Esophagus squamous epithelium (tissue), 5 donors: ENCODE measurements around the gene REC114. TPM values are rescaled to one million over a fixed set of nuclear protein-coding genes. Genes with fewer than 3 reads are reported as not detected.

Source experiments
- DNase-seq: peaks from one replicate; lab custom pipeline; 2025; lab: John Stamatoyannopoulos, UW
- H3K27ac ChIP-seq, 4 donors: fragments of 200-600 bp; sonication (generic); one replicate each; pipeline ENCODE4 v1.5.1; 2016 to 2019; ENCODE audit warnings: mild to moderate bottlenecking in 1 of 4
- H3K27me3 ChIP-seq, 4 donors: fragments of 200-600 bp; sonication (generic); 1 replicate in 3 of 4; 2 replicates in 1 of 4; pipeline versions ENCODE4 v1.5.1 to v1.6.0; 2017 to 2021; ENCODE audit warnings: antibody characterized with exemption in 1 of 4
- H3K36me3 ChIP-seq, 3 donors: fragments of 200-600 bp; sonication (generic); one replicate each; pipeline ENCODE4 v1.5.1; 2016 to 2019
- H3K4me1 ChIP-seq, 3 donors: fragments of 200-600 bp; sonication (generic); one replicate each; pipeline ENCODE4 v1.5.1; 2017 to 2019
- H3K4me3 ChIP-seq, 4 donors: fragments of 200-600 bp; sonication (generic); 1 replicate in 3 of 4; 2 replicates in 1 of 4; pipeline ENCODE4 v1.5.1; 2016 to 2019; ENCODE audit warnings: mild to moderate bottlenecking in 2 of 4, moderate library complexity in 1 of 4
- H3K9me3 ChIP-seq, 3 donors: fragments of 200-600 bp; sonication (generic); one replicate each; pipeline ENCODE4 v1.5.1; 2016 to 2019
- CTCF ChIP-seq, 6 experiments: fragments of 450-650 bp in 4 of 6; fragments of 200-600 bp in 2 of 6; sonication (generic) in 2 of 6; IDR thresholded peaks; one replicate each; pipeline ENCODE4 v1.5.1; 2016 to 2019; ENCODE audit warnings: antibody characterized with exemption in 6 of 6, mild to moderate bottlenecking in 4 of 6, moderate library complexity in 4 of 6
- POLR2A ChIP-seq, 4 donors: fragments of 450-650 bp; IDR thresholded peaks; one replicate each; pipeline ENCODE4 v1.6.1; 2017; ENCODE audit warnings: antibody characterized with exemption in 4 of 4, mild to moderate bottlenecking in 4 of 4, moderate library complexity in 3 of 4
- WGBS, 2 donors: methylation state at CpG; one replicate each; pipeline ENCODE4 v1.1.5; 2018; 5-methylcytosine and 5-hydroxymethylcytosine counted together
- intact Hi-C: fragments of 100-400 bp; cut with DNase I; formaldehyde crosslinking; loops from one replicate; pipeline ENCODE4 v1.15.0; 2022
- total RNA-seq, 4 donors: library from RNA; depleted of rRNA; stranded (reverse); fragments of >200 nt; gene quantifications; one replicate each; pipeline ENCODE4 v1.1.0, GENCODE V29; 2016
- donor health status: DM: yes; HTN: yes; CAD: no.

The REC114 gene
- total RNA-seq, 4 donors from 2014 or later = not detected

GRCh38 chr15:73500696-73501095 lies 57.7 kb downstream of the REC114 start:
- no peaks in the 10 kb centered on the region for H3K36me3 ChIP-seq
- H3K27ac ChIP-seq = no peak overlapping the region
- H3K4me3 ChIP-seq = no peak overlapping the region
- TF ChIP-seq POLR2A (IDR thresholded peaks at IDR 0.05) (no peak), CTCF (IDR thresholded peaks at IDR 0.05) (no peak)
- H3K4me1 ChIP-seq = no peaks in the 10 kb centered on the region
- no peaks in the 10 kb centered on the region for H3K9me3 ChIP-seq
- intact Hi-C loops = no loop called here
- no peaks in the 10 kb centered on the region for H3K27me3 ChIP-seq
- DNase-seq = no peak

- no peak for DNase-seq
- Histone ChIP-seq H3K27me3 (no peaks in the 10 kb centered on the region), H3K4me3 (no peak overlapping the region), H3K4me1 (no peaks in the 10 kb centered on the region), H3K9me3 (no peaks in the 10 kb centered on the region), H3K27ac (no peak overlapping the region), H3K36me3 (no peaks in the 10 kb centered on the region)
- intact Hi-C loops = no loop called here
- TF ChIP-seq POLR2A (IDR thresholded peaks at IDR 0.05) = no peak
- TF ChIP-seq CTCF (IDR thresholded peaks at IDR 0.05) = no peak
Observed at GRCh38 chr15:73504885-73505284, 61.9 kb downstream of the REC114 start.

DNA sequence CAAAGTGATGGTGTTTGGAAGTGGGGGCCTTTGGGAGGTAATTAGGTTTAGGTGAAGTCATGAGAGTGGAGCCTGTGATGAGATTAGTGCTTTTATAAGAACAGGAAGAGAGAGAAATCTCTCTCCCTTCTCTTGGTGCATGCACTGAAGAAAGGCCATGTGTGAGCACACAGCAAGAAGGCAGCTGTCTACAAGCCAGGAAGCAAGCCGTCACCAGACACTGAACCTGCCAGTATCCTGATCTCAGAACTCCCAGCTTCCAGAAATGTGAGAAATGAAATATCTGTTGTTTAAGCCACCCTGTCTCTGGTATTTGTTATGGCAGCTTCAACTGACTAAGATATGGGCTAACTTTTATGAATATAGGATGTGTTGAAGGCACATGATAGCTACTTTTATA lies 72.6 kb downstream of the REC114 start:
- H3K27me3 ChIP-seq = no peaks in the 10 kb centered on the region
- no peak overlapping the region for H3K4me3 ChIP-seq
- no peaks in the 10 kb centered on the region for H3K4me1 ChIP-seq
- no peaks in the 10 kb centered on the region for H3K36me3 ChIP-seq
- no peak overlapping the region for H3K27ac ChIP-seq
- intact Hi-C loops = no loop called here
- no peaks in the 10 kb centered on the region for H3K9me3 ChIP-seq
- TF ChIP-seq POLR2A (IDR thresholded peaks at IDR 0.05) (no peak), CTCF (IDR thresholded peaks at IDR 0.05) (no peak)
- WGBS, 2 donors = 38 to 100% methylated on average over 1 of the region's 1 CpG
- no peak for DNase-seq

DNA sequence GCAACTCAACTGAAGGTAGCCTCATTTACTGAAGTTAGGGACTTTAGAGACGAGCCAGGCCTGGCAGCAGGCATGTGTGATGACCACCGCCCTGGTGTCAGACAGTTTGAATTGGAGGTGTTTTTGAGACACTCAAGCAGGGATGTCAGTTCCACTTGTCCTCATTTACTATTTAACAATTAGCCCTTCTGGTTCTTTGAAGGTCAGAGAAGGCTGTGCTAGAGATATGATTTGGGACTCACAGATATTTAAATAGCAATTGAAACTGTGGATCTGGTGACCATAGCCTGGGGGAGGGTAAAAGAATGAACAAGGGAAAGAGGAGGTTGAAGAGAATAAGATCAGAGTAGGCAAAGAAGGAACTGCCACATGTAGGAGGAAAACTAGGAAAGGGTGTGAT lies 74.6 kb downstream of the REC114 start:
- H3K4me3 ChIP-seq = no peak overlapping the region
- TF ChIP-seq CTCF (IDR thresholded peaks at IDR 0.05) (no peak), POLR2A (IDR thresholded peaks at IDR 0.05) (no peak)
- intact Hi-C loops = no loop called here
- no peaks in the 10 kb centered on the region for H3K9me3 ChIP-seq
- no peak for DNase-seq
- 88 to 91% methylated on average over 2 of the region's 2 CpGs for WGBS, 2 donors
- no peak overlapping the region for H3K27ac ChIP-seq
- H3K27me3 ChIP-seq = no peaks in the 10 kb centered on the region
- no peaks in the 10 kb centered on the region for H3K4me1 ChIP-seq
- H3K36me3 ChIP-seq = no peaks in the 10 kb centered on the region

- WGBS, 2 donors = 65 to 71% methylated on average over 3 of the region's 3 CpGs
- TF ChIP-seq POLR2A (IDR thresholded peaks at IDR 0.05) = no peak
- no peak for TF ChIP-seq CTCF (IDR thresholded peaks at IDR 0.05)
- intact Hi-C loops = no loop called here
- DNase-seq = no peak
- Histone ChIP-seq H3K4me1 (no peaks in the 10 kb centered on the region), H3K27ac (no peak overlapping the region), H3K4me3 (no peak overlapping the region), H3K9me3 (no peaks in the 10 kb centered on the region), H3K27me3 (no peaks in the 10 kb centered on the region), H3K36me3 (no peaks in the 10 kb centered on the region)
Observed at GRCh38 chr15:73518180-73518862, 75.4 kb downstream of the REC114 start.
